CD4-positive, alpha-beta memory T cell (primary cell): Measurements from ENCODE around the gene REEP3. TPM values are rescaled to one million over a fixed set of nuclear protein-coding genes. Genes with fewer than 3 reads are reported as not detected.

Source experiments
- CTCF ChIA-PET: fragments of 350-600 bp; sonication (Branson Sonifier 250); formaldehyde crosslinking; loops from one replicate; lab custom pipeline; 2021; ENCODE audit warnings: inconsistent platforms; ENCODE audit not compliant: partially characterized antibody; lab: Charles Lee
- POLR2A ChIA-PET: fragments of 350-600 bp; sonication (Branson Sonifier 250); formaldehyde crosslinking; loops from one replicate; lab custom pipeline; 2021; ENCODE audit not compliant: partially characterized antibody; lab: Charles Lee
- DNase-seq, 5 donors: peaks; one replicate each; pipeline versions ENCODE4 v3.0.0 to v3.0.0-alpha.2; 2020 to 2022; ENCODE audit warnings: mixed read lengths in 1 of 5
- H3K27ac ChIP-seq: one replicate; pipeline ENCODE4 v1.7.0; 2013; ENCODE audit warnings: low read depth, low read length
- H3K27me3 ChIP-seq: 2 replicates; pipeline ENCODE4 v1.7.0; 2013; ENCODE audit warnings: mild to moderate bottlenecking, low read length, moderate library complexity; ENCODE audit not compliant: insufficient read depth
- H3K36me3 ChIP-seq: 2 replicates; pipeline ENCODE4 v1.7.0; 2013; ENCODE audit warnings: mild to moderate bottlenecking, low read length, moderate library complexity; ENCODE audit not compliant: insufficient read depth
- H3K4me1 ChIP-seq: 2 replicates; pipeline ENCODE4 v1.7.0; 2013; ENCODE audit warnings: mild to moderate bottlenecking, low read length, moderate library complexity; ENCODE audit not compliant: insufficient read depth
- H3K4me3 ChIP-seq, 2 donors: one replicate each; pipeline ENCODE4 v1.7.0; 2013; ENCODE audit warnings: low read length in 2 of 2, mild to moderate bottlenecking in 1 of 2
- H3K9me3 ChIP-seq, 2 donors: one replicate each; pipeline ENCODE4 v1.7.0; 2013; ENCODE audit warnings: low read length in 2 of 2, control low read depth in 1 of 2; ENCODE audit not compliant: control insufficient read depth in 1 of 2
- H3K27ac Mint-ChIP-seq, 7 donors: one replicate each; pipeline ENCODE4 v1.8.0; 2020 to 2021; ENCODE audit warnings: mixed read lengths in 7 of 7, mild to moderate bottlenecking in 6 of 7, inconsistent platforms in 3 of 7, moderate library complexity in 3 of 7
- H3K27me3 Mint-ChIP-seq, 2 donors: one replicate each; pipeline ENCODE4 v1.8.0; 2020 to 2021; ENCODE audit warnings: mixed read lengths in 2 of 2
- H3K36me3 Mint-ChIP-seq, 2 donors: one replicate each; pipeline ENCODE4 v1.8.0; 2020 to 2021; ENCODE audit warnings: mixed read lengths in 2 of 2, inconsistent platforms in 1 of 2, mild to moderate bottlenecking in 1 of 2
- H3K4me1 Mint-ChIP-seq, 4 donors: one replicate each; pipeline ENCODE4 v1.8.0; 2020 to 2021; ENCODE audit warnings: mixed read lengths in 4 of 4, mild to moderate bottlenecking in 1 of 4
- H3K4me3 Mint-ChIP-seq, 8 donors: one replicate each; pipeline ENCODE4 v1.8.0; 2020 to 2021; ENCODE audit warnings: mixed read lengths in 8 of 8, mild to moderate bottlenecking in 7 of 8, moderate library complexity in 6 of 8, inconsistent platforms in 3 of 8
- H3K9me3 Mint-ChIP-seq, 8 donors: one replicate each; pipeline ENCODE4 v1.8.0; 2020 to 2021; ENCODE audit warnings: mixed read lengths in 8 of 8, mild to moderate bottlenecking in 5 of 8, inconsistent platforms in 3 of 8, moderate library complexity in 1 of 8
- intact Hi-C: fragments of 100-400 bp; cut with micrococcal nuclease; formaldehyde crosslinking; loops from one replicate; pipeline ENCODE4 v1.15.1; 2023
- polyA plus RNA-seq, 2 donors: library from polyadenylated mRNA; unstranded; fragments of 300-500 nt; fragmentation: Illumina TruSeq; gene quantifications; one replicate each; pipeline ENCODE4 v1.2.3, GENCODE V29; 2021
- total RNA-seq, 2 experiments: library from RNA; stranded (reverse); gene quantifications; one replicate each; pipeline ENCODE4 v1.2.3, GENCODE V29; 2021

REEP3 gene
- total and polyA plus RNA-seq, 4 experiments from 2014 or later: 15.3 to 23.8 (median 18.7) TPM

GRCh38 chr10:63633677-63634487, 112.7 kb downstream of the REEP3 start:
- CTCF ChIA-PET: interaction anchor here (0.5 to 7.7 kb wide), 4 partner anchors 83 to 476 kb away, joined by 3 to 115 read pairs (median 4); no protein-coding TSS in a partner anchor
- Mint-ChIP-seq H3K9me3 (no peaks in the 10 kb centered on the region), H3K27ac (peak overlapping the region in 1 of 7 donors; percentile 43), H3K27me3 (no peaks in the 10 kb centered on the region), H3K4me3 (no peak overlapping the region), H3K36me3 (peaks cover 0 to 2% of the 10 kb centered on the region in 2 donors), H3K4me1 (peaks cover 8 to 14% (median 10%) of the 10 kb centered on the region in 4 donors)
- Histone ChIP-seq H3K4me3 (no peak overlapping the region), H3K27ac (no peak overlapping the region), H3K27me3 (no peaks in the 10 kb centered on the region), H3K36me3 (no peaks in the 10 kb centered on the region), H3K9me3 (no peaks in the 10 kb centered on the region), H3K4me1 (peaks cover 11% of the 10 kb centered on the region)
- no peak for DNase-seq
- intact Hi-C loops: no loop called here
- POLR2A ChIA-PET: no interaction called here

DNA sequence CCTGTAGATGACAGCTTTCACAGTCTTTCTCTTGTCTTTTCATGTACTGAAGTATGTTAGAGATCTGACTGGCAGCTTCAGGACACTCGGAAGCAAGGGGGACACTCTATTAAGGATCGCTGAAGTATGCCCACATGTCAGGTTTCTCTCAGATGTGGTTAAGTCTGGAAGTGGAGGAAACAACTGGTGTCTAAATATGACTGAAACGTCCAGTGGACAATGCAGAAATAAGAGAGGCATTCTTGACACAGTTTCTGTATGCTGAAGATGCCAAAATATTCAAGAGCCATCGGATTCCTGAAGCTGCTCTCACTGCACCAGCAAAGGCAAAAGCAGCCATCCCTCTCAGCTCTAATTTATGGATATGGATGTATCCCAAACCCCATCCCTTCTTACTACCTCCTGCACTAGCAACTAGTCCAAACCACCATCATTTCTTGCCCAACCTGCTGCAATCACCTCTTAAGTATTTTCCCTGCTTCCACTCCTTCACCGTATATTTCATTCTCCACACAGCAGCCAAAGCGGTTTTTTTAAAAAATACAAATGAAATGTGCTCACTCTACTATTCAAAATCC, 113.4 kb downstream of the REEP3 start:
- H3K9me3 Mint-ChIP-seq: no peaks in the 10 kb centered on the region
- Histone ChIP-seq H3K36me3 (no peaks in the 10 kb centered on the region), H3K4me1 (peaks cover 7% of the 10 kb centered on the region), H3K9me3 (no peaks in the 10 kb centered on the region), H3K27ac (no peak overlapping the region), H3K4me3 (no peak overlapping the region), H3K27me3 (no peaks in the 10 kb centered on the region)
- H3K4me3 Mint-ChIP-seq: no peak overlapping the region
- H3K27ac Mint-ChIP-seq: no peak overlapping the region
- DNase-seq: no peak
- H3K36me3 Mint-ChIP-seq: no peaks in the 10 kb centered on the region
- peaks cover 1 to 8% (median 4%) of the 10 kb centered on the region in 4 donors for H3K4me1 Mint-ChIP-seq
- ChIA-PET POLR2A (no interaction called here), CTCF (interaction anchor here (0.5 to 7.7 kb wide), 3 partner anchors 83 to 477 kb away, joined by 3 to 115 read pairs (median 4); no protein-coding TSS in a partner anchor)
- intact Hi-C loops: no loop called here
- H3K27me3 Mint-ChIP-seq: no peaks in the 10 kb centered on the region

GRCh38 chr10:63636812-63637211, 115.6 kb downstream of the REEP3 start:
- Mint-ChIP-seq H3K4me3 (no peak overlapping the region), H3K9me3 (no peaks in the 10 kb centered on the region), H3K27me3 (peaks cover 0 to 1% of the 10 kb centered on the region in 2 donors), H3K4me1 (no peaks in the 10 kb centered on the region), H3K36me3 (no peaks in the 10 kb centered on the region), H3K27ac (no peak overlapping the region)
- Histone ChIP-seq H3K4me1 (no peaks in the 10 kb centered on the region), H3K36me3 (no peaks in the 10 kb centered on the region), H3K27ac (no peak overlapping the region), H3K9me3 (no peaks in the 10 kb centered on the region), H3K4me3 (no peak overlapping the region), H3K27me3 (no peaks in the 10 kb centered on the region)
- ChIA-PET CTCF (interaction anchor here (1.4 to 2.8 kb wide), 2 partner anchors 9 to 470 kb away, joined by 7 to 11 read pairs; no protein-coding TSS in a partner anchor), POLR2A (no interaction called here)
- no peak for DNase-seq
- intact Hi-C loops: no loop called here

DNA sequence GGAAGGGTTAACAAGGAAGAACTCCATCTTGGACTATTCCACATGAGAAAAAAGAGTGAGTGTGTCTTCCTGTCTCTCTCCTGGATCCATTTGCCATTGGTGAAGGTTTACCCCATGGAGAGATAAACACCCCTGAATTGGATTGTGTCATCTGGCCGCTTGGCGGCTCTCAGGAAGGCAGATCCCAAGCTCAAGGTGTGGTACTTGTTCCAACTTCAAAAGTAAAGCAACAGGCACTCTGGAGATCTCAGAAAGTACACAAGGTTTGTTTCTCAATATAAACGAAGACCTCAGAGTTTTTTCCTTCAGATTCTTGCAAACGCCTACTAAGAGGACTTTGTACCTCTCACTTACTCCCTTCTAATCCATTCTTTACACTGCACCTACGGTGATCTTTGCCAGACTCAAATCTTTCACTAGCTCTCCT, 116.7 kb downstream of the REEP3 start:
- no peak for DNase-seq
- Mint-ChIP-seq H3K4me1 (no peaks in the 10 kb centered on the region), H3K36me3 (no peaks in the 10 kb centered on the region), H3K4me3 (no peak overlapping the region), H3K27ac (no peak overlapping the region), H3K27me3 (peaks cover 0 to 1% of the 10 kb centered on the region in 2 donors), H3K9me3 (no peaks in the 10 kb centered on the region)
- H3K9me3 ChIP-seq: no peaks in the 10 kb centered on the region
- no peaks in the 10 kb centered on the region for H3K27me3 ChIP-seq
- no peak overlapping the region for H3K4me3 ChIP-seq
- intact Hi-C loops: no loop called here
- no peak overlapping the region for H3K27ac ChIP-seq
- no peaks in the 10 kb centered on the region for H3K36me3 ChIP-seq
- ChIA-PET CTCF (interaction anchor here (0.8 to 2.8 kb wide), 2 partner anchors 9 to 471 kb away, joined by 3 to 11 read pairs; no protein-coding TSS in a partner anchor), POLR2A (no interaction called here)
- H3K4me1 ChIP-seq: no peaks in the 10 kb centered on the region

DNA sequence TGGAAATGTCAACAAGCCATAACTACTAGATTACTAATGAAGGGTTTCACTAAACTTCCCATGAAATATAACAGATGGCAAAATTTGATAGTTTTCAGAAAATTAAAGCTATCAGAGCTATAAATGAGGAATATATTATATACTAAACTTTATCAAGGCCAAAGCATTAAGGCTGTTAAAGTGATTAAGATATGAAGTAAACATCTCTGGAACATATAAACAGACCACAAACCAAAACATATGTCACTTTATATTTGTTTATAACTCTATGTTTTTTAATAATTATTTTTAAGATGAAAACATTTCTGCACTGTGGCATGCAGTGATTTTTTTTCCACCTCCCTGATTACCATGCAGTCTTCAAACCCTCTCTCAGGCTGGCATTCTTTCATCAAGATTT, 120.2 kb downstream of the REEP3 start:
- Histone ChIP-seq H3K9me3 (no peaks in the 10 kb centered on the region), H3K36me3 (no peaks in the 10 kb centered on the region), H3K27ac (no peak overlapping the region), H3K27me3 (no peaks in the 10 kb centered on the region), H3K4me3 (no peak overlapping the region), H3K4me1 (no peaks in the 10 kb centered on the region)
- POLR2A ChIA-PET: no interaction called here
- H3K27ac Mint-ChIP-seq: no peak overlapping the region
- H3K27me3 Mint-ChIP-seq: peaks cover 0 to 4% of the 10 kb centered on the region in 2 donors
- intact Hi-C loops: no loop called here
- no peak overlapping the region for H3K4me3 Mint-ChIP-seq
- CTCF ChIA-PET: interaction anchor here (1.1 to 1.6 kb wide), 2 partner anchors 12 to 25 kb away, joined by 3 to 4 read pairs; no protein-coding TSS in a partner anchor
- no peaks in the 10 kb centered on the region for H3K36me3 Mint-ChIP-seq
- no peak for DNase-seq
- no peaks in the 10 kb centered on the region for H3K9me3 Mint-ChIP-seq
- H3K4me1 Mint-ChIP-seq: no peaks in the 10 kb centered on the region

- POLR2A ChIA-PET: no interaction called here
- DNase-seq: no peak
- CTCF ChIA-PET: interaction anchor here (1.6 kb wide), 1 partner anchor 13 kb away, joined by 4 read pairs; no protein-coding TSS in a partner anchor
These were observed 120.6 kb downstream of the REEP3 start for GRCh38 chr10:63641799-63642198.

DNA sequence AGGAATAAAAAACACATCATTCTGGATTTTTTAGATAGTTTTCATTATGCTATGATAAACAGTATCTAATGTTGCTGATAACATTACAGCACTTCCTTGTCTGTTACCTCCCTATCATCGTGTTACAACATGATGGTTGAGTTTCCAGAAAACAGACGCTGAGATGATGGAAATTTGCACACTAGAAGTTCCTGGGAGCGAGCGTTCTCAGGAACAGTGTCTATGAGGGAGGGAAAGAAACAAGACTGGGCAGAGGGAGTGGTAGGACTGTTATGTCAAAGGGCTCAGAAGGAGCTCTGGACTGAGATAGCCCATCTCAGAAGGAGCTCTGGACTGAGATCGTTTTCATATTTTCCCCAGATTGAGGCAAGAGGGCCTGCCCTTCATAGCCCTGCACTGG, 121.6 kb downstream of the REEP3 start:
- CTCF ChIA-PET: interaction anchor here (1.3 kb wide), 1 partner anchor 14 kb away, joined by 3 read pairs; no protein-coding TSS in a partner anchor
- no peak overlapping the region for H3K4me3 Mint-ChIP-seq
- Histone ChIP-seq H3K36me3 (no peaks in the 10 kb centered on the region), H3K9me3 (no peaks in the 10 kb centered on the region), H3K27me3 (no peaks in the 10 kb centered on the region), H3K4me1 (no peaks in the 10 kb centered on the region), H3K27ac (no peak overlapping the region), H3K4me3 (no peak overlapping the region)
- POLR2A ChIA-PET: no interaction called here
- intact Hi-C loops: no loop called here
- no peak overlapping the region for H3K27ac Mint-ChIP-seq
- no peaks in the 10 kb centered on the region for H3K36me3 Mint-ChIP-seq
- H3K4me1 Mint-ChIP-seq: no peaks in the 10 kb centered on the region
- no peak for DNase-seq
- peaks cover 0 to 8% of the 10 kb centered on the region in 2 donors for H3K27me3 Mint-ChIP-seq
- peaks cover 0 to 3% (median 0%) of the 10 kb centered on the region in 8 donors for H3K9me3 Mint-ChIP-seq

More at GRCh38 chr10:63641799-63642198, 120.6 kb downstream of the REEP3 start:
- Histone ChIP-seq H3K27ac (no peak overlapping the region), H3K4me3 (no peak overlapping the region), H3K4me1 (no peaks in the 10 kb centered on the region), H3K27me3 (no peaks in the 10 kb centered on the region), H3K9me3 (no peaks in the 10 kb centered on the region), H3K36me3 (no peaks in the 10 kb centered on the region)
- H3K4me1 Mint-ChIP-seq: no peaks in the 10 kb centered on the region
- no peak overlapping the region for H3K27ac Mint-ChIP-seq
- no peaks in the 10 kb centered on the region for H3K36me3 Mint-ChIP-seq
- peaks cover 0 to 4% of the 10 kb centered on the region in 2 donors for H3K27me3 Mint-ChIP-seq
- no peaks in the 10 kb centered on the region for H3K9me3 Mint-ChIP-seq
- intact Hi-C loops: no loop called here
- H3K4me3 Mint-ChIP-seq: no peak overlapping the region
